Muscle of back (tissue), 11 donors: ENCODE results near the gene LAMC3. TPM values are rescaled to one million over a fixed set of nuclear protein-coding genes. Genes with fewer than 3 reads are reported as not detected.

Source experiments
- DNase-seq, 3 donors: peaks; one replicate each; pipeline versions ENCODE4 v3.0.0 to v3.0.0-alpha.2; 2013
- polyA plus RNA-seq, 10 donors: library from polyadenylated mRNA; unstranded; fragments of 120-200 nt; gene quantifications; one replicate each; pipeline ENCODE4 v1.2.1, GENCODE V29; 2013; ENCODE audit not compliant: insufficient read length in 10 of 10

The LAMC3 gene
- polyA plus RNA-seq, 10 donors: 1.1 to 8.4 (median 2.4) TPM

GRCh38 chr9:131045300-131046092 lies 36.5 kb downstream of the LAMC3 start:
- DNase-seq: no peak

GRCh38 chr9:131046093-131046380 lies 37.1 kb downstream of the LAMC3 start:
- no peak for DNase-seq

- peak; percentile 48 to 85 (median 74) for DNase-seq
Observed at GRCh38 chr9:131046581-131047202, 37.7 kb downstream of the LAMC3 start.

GRCh38 chr9:131048332-131048731 lies 39.4 kb downstream of the LAMC3 start:
- no peak for DNase-seq

- DNase-seq: no peak
Observed at GRCh38 chr9:131048820-131049219, 39.8 kb downstream of the LAMC3 start.

GRCh38 chr9:131049829-131050715 lies 41.1 kb downstream of the LAMC3 start:
- no peak for DNase-seq

GRCh38 chr9:131050831-131051230 lies 41.9 kb downstream of the LAMC3 start:
- no peak for DNase-seq

GRCh38 chr9:131051592-131052517 lies 42.9 kb downstream of the LAMC3 start:
- no peak for DNase-seq

GRCh38 chr9:131053896-131054295 lies 44.9 kb downstream of the LAMC3 start:
- DNase-seq: no peak

- no peak for DNase-seq
Observed at GRCh38 chr9:131056781-131057506, 48.0 kb downstream of the LAMC3 start.

- no peak for DNase-seq
Observed at GRCh38 chr9:131060900-131061630, 52.1 kb downstream of the LAMC3 start.

- no peak for DNase-seq
Observed at GRCh38 chr9:131062969-131063368, 54.0 kb downstream of the LAMC3 start.

- no peak for DNase-seq
Observed at GRCh38 chr9:131065599-131065998, 56.6 kb downstream of the LAMC3 start.

GRCh38 chr9:131067625-131068024 lies 58.7 kb downstream of the LAMC3 start:
- DNase-seq: no peak

GRCh38 chr9:131068076-131068816 lies 59.3 kb downstream of the LAMC3 start:
- DNase-seq: no peak

- no peak for DNase-seq
Observed at GRCh38 chr9:131069699-131070098, 60.7 kb downstream of the LAMC3 start.

- DNase-seq: no peak
Observed at GRCh38 chr9:131072107-131072870, 63.3 kb downstream of the LAMC3 start.

GRCh38 chr9:131072871-131073237 lies 63.9 kb downstream of the LAMC3 start:
- no peak for DNase-seq
